Measurements from ENCODE around the gene NUP62CL. TPM values are rescaled to one million over a fixed set of nuclear protein-coding genes. Genes with fewer than 3 reads are reported as not detected.
"Not testable (repeated sequence)": the region's sequence is repeated elsewhere in the genome, so short reads cannot be mapped to it uniquely, and the experiment has no call there.

The NUP62CL gene
- total RNA-seq, 1 donor from 2014 or later: 0.46 TPM

GRCh38 chrX:107155621-107156430, 50.4 kb downstream of the NUP62CL start:
- intact Hi-C loops (cut with DNase I); ATAC-seq (ENCODE audit: poor library complexity); DNase-seq: not testable (repeated sequence)

GRCh38 chrX:107154787-107155620, 51.2 kb downstream of the NUP62CL start:
- ATAC-seq (ENCODE audit: poor library complexity): no peak
- DNase-seq: no peak
- intact Hi-C loops (cut with DNase I): no loop called here

DNA sequence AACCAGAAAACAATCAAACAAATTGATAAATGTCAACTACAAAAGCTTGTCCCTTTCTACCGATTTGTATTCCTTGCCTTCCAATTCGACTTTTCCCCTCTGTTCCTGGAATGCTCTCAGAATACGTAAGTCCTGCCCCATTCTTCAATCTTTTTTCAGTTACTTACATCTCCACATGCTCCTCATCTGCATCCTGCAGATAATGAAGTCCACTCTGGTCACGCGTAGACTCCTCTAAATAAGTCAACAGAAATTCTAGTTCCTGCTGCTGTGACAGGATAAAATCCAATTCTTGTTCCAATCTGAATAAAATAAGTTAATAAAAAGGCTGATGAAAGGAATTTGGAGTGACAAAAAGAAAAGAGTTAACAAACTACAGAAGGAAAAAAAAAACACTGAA, 53.2 kb downstream of the NUP62CL start:
- DNase-seq (no peak), ATAC-seq (ENCODE audit: poor library complexity) (no peak)
- intact Hi-C loops (cut with DNase I): no loop called here

DNA sequence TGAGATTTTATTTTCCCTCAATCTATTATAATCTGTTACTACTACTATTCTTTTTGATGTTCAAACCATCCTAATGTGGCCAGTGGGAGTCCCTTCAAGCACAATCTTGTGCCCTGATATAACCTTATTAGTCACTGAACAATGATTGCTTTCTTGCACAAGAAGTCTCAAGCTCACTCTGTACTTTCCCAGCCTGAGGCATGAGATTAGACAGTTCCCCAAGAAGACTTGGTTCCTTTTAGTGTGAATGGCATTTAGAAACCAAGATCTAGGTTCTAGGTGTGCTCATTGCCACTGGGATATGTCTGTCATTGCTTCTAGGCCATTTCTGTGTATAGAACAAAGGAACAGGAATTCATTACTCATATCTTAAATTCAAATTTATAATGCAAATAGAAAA, 59.6 kb downstream of the NUP62CL start:
- DNase-seq: no peak
- no peak for ATAC-seq (ENCODE audit: poor library complexity)
- intact Hi-C loops (cut with DNase I): no loop called here

- DNase-seq: no peak
- no peak for ATAC-seq (ENCODE audit: poor library complexity)
- intact Hi-C loops (cut with DNase I): no loop called here
Measured at GRCh38 chrX:107135965-107136307, 70.3 kb downstream of the NUP62CL start.

DNA sequence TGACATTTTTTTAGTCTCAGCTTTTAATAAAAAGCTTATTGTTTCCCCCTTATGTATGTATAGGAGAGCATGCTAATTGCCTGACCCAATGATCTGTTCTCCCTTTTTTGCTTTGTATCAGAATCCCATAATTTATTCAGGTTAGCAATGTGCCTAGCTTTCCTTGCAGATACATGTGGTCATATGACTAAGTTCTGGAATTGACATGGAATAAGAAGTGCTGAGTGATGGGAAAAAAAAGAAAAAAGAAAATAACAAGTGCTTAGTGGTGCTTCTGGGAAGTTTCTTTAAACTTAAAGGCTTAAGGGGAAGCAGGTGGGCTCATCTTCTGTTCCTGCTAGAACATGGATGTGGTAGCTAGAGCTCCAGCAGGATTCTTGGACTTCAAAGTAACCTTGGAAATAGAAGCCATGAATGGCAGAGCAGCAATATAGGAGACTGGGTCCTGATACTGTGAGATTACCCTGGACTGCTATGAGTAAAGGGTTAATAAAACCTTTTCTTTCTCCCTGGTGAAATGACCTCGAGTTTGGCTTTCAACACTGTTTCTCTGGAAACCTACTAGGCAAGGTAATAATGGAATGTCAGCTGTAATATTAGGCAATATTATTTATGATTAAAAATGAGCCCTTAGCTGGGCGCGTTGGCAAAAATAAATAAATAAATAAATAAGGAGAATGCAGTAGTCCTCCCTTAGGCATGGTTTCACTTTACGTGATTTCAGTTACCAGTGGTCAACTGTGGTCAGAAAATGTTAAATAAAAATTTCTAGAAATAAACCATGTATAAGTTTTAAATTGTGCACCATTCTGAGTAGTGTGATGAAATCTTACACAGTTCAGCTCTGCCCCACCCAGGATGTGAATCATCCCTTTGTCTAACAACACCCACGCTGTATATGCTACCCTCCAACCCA, 70.9 kb downstream of the NUP62CL start:
- intact Hi-C loops (cut with DNase I): no loop called here
- DNase-seq: no peak
- ATAC-seq (ENCODE audit: poor library complexity): no peak

GRCh38 chrX:107123750-107124149, 82.5 kb downstream of the NUP62CL start:
- intact Hi-C loops (cut with DNase I): no loop called here
- DNase-seq: no peak
- no peak for ATAC-seq (ENCODE audit: poor library complexity)

DNA sequence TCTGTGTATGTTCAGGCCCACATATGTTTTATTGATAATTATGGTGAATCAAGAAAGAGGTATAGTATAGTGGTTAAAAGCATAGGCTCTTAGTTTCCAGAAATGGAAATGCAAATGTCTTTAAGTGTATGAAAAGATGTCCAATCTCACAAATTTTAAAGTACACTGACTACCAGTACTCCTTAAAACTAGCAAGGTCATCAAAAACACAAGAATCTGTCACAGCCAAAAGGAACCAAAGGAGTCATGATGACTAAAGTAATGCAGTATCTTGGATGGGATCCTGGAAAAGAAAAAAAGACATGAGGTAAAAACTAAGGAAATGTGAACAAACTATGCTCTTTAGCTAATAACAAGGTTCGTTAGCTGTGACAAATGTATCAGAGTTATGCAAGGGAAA, 87.0 kb downstream of the NUP62CL start:
- ATAC-seq (ENCODE audit: poor library complexity) (no peak), DNase-seq (no peak)
- intact Hi-C loops (cut with DNase I): no loop called here

DNA sequence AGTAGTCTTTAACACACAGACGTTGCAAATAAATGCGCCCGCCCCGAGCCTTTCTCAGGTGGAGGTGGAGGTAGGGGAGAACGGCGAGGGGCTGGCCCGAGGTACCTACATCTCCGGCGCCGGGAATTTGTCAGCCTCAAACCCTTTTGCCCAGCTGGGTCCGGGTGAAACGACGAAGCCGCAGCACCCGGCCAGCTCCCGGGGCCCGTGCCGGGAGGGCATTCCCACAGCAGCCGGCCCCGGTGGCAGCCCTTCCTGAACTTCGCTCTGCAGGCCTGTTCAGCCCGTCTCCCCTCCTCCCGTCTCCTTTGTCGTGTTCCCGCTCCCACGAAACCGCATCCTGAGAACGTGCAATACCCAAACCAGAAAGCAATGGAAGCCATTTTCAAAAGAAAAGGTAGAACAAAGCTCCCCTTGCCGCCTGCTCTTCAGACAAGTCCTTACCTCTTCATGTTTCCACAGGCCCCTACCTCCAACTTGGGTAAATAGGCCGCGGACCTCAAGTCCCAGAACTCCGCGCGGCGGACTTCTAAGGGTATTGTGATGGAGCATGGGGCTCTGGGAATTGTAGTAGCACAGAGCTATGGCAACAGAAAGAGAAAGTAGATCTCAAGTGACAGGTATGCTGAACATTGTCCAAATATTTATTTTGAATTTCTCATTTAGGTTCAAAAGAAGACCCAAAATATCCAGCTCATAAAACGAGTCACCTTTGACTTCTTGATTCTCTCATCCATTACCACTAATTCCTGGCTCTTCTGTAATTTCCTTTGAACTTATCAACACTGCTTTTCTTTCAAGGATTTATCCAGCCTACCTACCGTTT, 87.7 kb downstream of the NUP62CL start, which contains the start of gene RBM41:
Gene RBM41, minus strand, starts transcription at position 501 of the 826 bp plus-strand sequence. Its CDS starts 49 bp downstream, at position 452.
- peak; percentile 85 for DNase-seq
- intact Hi-C loops (cut with DNase I): no loop called here
- peak; percentile 100 for ATAC-seq (ENCODE audit: poor library complexity)

DNA sequence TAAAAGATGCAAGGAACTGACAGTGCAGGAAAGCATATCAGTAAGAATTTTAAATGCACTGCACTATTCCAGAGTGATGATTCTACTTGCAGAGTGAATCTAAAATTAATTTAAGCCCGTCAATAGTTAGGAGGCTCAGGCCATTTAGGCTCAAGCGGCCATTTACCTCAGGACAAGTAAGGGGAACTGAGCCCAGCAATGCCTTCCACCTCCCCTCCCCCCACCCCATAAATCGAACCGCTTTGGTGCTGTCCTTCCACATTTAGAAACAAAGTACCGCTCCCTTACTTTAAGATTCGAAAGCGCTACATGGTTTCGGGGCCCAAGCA, 88.3 kb downstream of the NUP62CL start:
- ATAC-seq (ENCODE audit: poor library complexity): peak; percentile 42
- intact Hi-C loops (cut with DNase I): no loop called here
- no peak for DNase-seq

DNA sequence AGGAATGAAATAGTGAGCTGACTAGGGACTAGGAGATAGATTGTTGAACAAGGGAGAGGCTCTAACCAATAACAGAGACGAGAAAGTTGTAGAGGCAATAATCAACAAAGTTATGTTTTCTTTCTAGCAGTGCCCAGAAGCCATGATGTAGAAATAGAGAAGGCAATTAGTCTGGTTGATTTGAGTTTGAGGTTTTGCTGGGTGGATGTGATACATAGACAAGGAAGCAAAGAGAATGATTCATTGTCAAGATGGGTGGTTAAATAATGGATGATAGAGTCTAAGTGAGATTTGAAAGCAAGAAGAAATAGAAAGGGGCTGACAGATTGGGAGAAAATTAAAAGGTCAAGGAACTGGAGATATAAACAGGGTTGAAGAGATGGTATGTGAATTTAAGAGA, 98.8 kb downstream of the NUP62CL start:
- intact Hi-C loops (cut with DNase I): no loop called here
- DNase-seq (no peak), ATAC-seq (ENCODE audit: poor library complexity) (no peak)

- no peak for DNase-seq
- ATAC-seq (ENCODE audit: poor library complexity): no peak
- intact Hi-C loops (cut with DNase I): no loop called here
Measured at GRCh38 chrX:107102980-107103379, 103.3 kb downstream of the NUP62CL start.

DNA sequence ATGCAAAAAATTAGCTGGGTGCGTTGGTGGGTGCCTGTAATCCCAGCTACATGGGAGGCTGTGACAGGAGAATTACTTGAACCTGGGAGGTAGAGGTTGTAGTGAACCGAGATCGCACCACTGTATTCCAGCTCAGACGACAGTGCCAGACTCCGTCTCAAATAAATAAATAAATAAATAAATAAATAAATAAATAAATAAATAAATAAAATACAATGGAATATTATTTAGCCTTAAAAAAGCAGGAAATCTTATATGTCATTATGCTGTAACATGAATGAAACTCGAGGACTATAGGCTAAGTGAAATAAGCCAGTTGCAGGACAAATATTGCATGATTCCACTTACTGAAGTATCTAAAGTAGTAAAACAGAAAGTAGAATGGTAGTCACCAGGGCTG, 130.1 kb downstream of the NUP62CL start:
- no peak for ATAC-seq (ENCODE audit: poor library complexity)
- no peak for DNase-seq
- intact Hi-C loops (cut with DNase I): no loop called here

Other genes starting within 250 kb of the NUP62CL start
- 2.4 TPM for gene MORC4, start 206.2 kb downstream of the NUP62CL start, total RNA-seq
- 16.9 TPM for gene RBM41, start 87.6 kb downstream of the NUP62CL start, total RNA-seq
- gene DNAAF6, start 178 bp upstream of the NUP62CL start, total RNA-seq: not detected
- 0.05 TPM for gene FRMPD3, start 243.2 kb upstream of the NUP62CL start, total RNA-seq

All from Right ventricle myocardium superior (tissue), 1 donor.